GM18520 (cell line): ENCODE results near the gene OR10R2.
"Not testable (repeated sequence)": the region's sequence is repeated elsewhere in the genome, so short reads cannot be mapped to it uniquely, and the experiment has no call there.

ENCODE experiments used
- ATAC-seq: cut with Tn5 transposase; IDR thresholded peaks from one replicate; pipeline ENCODE4 v1.9.1; 2021; ENCODE audit not compliant: unreplicated experiment

The OR10R2 gene, protein sequence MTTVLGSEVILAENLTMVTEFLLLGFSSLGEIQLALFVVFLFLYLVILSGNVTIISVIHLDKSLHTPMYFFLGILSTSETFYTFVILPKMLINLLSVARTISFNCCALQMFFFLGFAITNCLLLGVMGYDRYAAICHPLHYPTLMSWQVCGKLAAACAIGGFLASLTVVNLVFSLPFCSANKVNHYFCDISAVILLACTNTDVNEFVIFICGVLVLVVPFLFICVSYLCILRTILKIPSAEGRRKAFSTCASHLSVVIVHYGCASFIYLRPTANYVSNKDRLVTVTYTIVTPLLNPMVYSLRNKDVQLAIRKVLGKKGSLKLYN

DNA sequence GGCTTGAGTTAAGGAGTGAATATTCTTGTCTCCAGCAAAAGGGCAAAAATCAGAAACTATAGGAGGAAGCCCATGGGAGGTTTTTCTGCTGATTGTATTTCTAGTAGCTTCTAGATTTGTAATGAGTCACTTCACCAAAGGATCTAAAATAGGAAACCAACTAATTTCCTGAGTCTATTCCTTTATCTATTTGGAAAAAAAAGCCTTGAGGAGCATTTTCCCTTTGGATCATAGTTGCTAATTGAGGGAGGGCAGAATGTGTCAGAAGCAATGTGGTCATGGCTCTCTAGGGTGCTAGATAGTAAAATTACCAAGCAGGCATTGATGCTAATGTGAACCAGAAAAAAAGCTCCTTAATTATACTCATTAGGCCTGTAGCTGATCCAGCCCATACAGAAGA, at the start of gene OR10R2:
Gene OR10R2, plus strand, starts transcription at position 301 of the 400 bp plus-strand sequence. CDS start 106 bp downstream, outside the sequence.
- ATAC-seq = no peak

DNA sequence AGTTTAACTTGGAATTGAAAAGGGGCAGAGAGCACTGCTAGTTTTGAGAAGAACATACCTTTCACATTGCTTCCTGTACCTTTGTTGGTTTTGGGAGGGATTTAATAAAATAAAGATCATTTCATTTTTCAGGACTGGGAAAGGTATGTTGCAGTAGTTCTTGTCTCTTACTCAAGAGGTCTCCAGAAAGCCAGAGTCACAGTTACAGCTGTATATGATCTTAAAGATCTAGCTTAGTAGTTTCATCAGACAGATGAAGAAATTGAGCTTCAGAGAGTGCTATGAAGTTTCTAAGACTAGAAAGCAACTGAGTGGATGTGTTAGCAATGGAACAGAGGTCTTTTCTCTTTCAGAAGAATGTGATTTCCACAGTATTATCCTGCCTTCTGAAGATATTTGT, 47.0 kb upstream of the OR10R2 start:
- no peak for ATAC-seq

DNA sequence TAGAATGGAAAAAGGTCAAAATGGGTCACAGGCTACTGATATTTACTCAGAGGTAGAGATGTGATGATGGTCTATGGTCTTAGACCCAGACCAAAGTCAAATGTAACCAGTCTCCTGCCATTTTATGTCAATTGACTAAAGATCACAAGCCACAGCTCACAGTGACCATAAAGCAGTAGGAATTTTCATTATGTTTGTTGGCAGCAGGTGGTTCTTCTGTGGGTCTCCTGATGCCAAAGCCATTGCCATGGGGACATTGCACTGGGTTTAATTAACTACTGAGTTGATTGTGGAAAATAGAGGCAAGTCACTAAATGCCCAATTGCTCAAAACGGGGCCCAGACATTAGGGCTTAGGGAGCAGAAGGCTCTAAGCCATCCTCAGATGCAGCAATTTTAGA, 45.9 kb upstream of the OR10R2 start, which contains the start of gene OR10K2:
Gene OR10K2, minus strand, starts transcription at position 101 of the 400 bp plus-strand sequence. CDS start 5,371 bp downstream, outside the sequence.
- ATAC-seq = no peak

DNA sequence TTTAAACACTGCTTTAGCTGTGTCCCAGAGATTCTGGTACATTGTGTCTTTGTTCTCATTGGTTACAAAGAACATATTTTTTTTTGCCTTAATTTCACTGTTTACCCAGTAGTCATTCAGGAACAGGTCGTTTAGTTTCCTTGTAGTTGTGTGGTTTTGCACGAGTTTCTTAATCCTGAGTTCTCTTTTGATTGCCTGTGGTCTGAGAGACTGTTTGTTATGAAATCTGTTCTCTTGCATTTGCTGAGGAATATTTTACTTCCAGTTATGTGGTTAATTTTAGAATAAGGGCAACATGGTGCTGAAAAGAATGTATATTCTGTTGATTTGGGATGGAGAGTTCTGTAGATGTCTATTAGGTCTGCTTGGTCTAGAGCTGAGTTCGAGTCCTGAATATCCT, 41.9 kb upstream of the OR10R2 start:
- ATAC-seq = not testable (repeated sequence)

DNA sequence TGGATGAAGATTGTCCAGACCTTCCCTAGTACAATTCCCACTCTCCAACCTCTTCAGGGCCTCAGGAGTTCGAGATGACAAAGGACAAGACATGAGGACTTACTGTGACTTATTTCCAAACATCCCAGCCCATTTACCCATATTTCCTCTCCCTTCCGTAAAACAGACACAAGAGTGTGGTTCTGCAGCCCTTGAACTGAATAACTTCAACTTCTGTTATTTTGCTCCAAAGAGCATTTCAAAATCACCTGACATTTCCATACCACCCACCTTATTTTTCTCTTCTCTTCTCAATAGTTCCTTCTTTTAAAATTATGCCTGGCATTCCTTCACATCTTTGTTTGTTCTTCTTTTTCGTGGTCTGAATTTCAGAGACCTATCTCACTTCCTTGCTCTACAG, 37.3 kb upstream of the OR10R2 start:
- no peak for ATAC-seq

DNA sequence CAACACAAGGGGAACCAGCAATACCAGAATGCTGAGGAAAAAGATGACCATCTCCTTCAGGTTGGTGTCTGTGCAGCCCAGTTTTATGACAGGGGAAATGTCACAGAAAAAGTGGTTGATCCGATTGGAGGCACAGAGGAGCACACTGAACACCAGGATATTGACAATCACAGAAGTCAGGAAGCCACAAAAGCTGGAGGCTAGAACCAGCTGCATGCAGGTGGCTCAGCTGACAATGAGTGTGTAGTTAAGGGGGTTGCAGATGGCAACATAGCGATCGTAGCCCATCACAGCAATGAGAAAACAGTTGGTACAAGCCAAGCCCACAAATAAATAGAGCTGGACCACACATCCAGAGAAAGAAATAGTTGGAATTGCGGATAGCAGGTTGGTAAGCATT, 26.6 kb upstream of the OR10R2 start:
- no peak for ATAC-seq

DNA sequence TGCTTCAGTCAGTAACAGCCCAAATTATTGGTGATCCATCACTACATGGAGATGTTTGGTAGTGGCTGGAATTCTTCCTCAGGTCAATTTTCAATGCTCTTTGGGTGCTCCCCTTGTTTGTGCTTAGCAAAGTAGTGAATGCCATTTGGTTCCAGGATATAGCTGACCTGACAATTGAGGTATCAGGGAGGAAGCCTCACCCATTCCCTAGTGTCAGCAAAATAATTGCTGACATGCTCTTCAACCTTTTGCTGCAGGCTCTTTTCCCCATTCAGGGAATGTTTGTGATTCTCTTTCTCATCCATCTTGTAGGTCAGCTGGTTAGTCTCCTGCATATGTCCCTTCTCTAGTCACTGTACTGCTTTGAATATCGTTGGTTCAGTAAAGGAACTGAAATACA, 17.5 kb upstream of the OR10R2 start:
- no peak for ATAC-seq

DNA sequence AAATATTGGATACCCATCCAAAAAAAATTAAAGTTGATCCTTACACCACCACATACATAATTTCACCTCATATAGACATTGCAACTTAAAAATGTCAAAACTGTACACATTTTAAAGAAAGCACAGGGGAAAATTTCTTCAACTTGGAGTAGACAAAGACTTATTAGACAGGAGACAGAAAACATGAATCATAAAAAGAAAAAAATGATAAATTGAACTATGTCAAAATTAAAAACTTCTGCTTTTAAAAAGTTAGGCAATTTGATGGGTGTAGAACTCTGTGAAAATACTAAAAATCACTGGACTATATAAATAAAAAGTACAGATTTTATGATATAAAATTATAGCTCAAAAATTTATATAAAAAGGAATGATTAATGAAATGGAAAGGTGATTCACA, 14.8 kb upstream of the OR10R2 start:
- no peak for ATAC-seq

DNA sequence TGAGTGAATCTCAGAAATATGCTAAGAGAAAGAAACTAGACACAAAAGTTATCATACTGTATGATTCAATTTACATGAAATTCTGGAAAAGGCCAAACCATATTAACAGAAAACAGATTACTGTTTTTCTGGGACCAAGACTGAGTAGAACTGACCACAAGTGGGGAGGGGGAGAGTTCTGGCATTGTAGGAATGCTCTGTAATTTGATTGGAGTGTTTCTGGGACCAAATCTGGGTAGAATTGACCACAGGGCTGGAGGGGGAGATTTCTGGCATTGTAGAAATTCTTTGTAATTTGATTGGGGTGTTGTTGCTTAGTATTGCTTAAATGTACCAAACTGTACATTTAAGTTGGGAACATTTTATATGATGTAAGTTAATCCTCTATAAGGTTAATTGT, 13.8 kb upstream of the OR10R2 start:
- ATAC-seq = no peak

DNA sequence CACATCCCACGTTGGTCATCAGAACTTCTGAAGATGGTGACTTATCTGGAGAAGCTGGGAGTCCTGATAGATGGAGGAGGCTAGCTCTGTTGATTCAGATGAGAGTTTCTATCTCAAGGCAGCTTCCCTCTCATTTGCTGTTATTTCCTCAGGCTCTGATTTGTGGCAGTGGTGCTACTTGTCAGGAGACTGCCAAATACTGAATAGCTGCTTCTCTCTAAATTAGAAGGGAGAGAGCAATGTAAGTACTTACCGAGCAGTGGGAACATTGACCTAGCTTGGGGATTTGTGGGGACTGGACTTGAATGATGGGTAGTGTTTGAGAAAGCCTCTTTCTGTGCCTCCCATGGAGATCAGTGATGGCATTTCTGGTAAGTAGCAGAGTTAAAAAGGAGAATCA, 10.5 kb upstream of the OR10R2 start, which contains the start of gene OR10K1:
Gene OR10K1, plus strand, starts transcription at position 301 of the 400 bp plus-strand sequence. CDS start 3,728 bp downstream, outside the sequence.
- no peak for ATAC-seq

DNA sequence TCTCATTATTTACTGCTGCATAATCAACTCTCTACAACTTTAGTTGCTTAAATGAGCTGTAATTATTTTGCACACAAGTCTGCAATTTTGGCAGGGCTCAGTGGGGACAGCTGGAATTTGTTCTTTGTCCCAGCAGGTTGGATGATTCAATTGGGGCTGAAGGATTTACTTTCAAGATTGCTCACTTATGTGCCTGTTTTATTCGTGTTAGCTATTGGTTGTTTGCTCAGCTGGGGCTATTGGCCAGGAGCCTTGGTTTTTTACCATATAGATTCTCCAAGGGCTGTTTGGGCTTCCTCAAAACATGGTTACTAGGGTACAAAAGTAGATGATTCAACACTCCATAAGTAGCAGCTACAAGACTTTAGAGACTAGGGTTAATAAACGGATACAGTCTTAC, 13.4 kb downstream of the OR10R2 start:
- ATAC-seq = no peak

DNA sequence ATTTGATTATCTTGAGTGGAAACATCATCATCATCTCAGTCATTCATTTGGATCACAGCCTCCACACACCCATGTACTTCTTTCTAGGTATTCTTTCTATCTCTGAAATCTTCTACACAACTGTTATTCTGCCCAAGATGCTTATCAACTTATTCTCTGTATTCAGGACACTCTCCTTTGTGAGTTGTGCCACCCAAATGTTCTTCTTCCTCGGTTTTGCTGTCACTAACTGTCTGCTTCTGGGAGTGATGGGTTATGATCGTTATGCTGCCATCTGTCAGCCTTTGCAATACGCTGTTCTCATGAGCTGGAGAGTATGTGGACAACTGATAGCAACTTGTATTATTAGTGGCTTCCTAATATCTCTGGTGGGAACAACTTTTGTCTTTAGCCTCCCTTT, 19.3 kb downstream of the OR10R2 start:
- no peak for ATAC-seq

DNA sequence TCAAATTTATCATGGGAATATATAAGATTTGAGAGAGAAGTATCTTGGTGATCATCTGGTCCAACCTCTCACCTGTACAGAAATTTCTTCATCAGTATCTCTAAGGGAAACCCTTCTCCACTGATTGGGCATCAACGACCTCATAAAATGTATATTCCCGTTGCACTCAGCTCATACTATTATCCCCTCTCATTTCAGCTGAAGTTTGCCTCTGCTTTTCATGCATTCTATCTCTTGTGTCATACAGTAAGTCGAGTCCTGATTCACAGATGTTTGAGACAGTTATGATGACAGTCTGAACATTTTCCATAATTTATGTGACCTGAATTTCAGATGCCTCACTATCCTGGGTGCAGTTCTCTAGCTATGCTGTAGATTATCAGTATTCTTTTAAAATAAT, 21.0 kb downstream of the OR10R2 start:
- ATAC-seq = no peak

DNA sequence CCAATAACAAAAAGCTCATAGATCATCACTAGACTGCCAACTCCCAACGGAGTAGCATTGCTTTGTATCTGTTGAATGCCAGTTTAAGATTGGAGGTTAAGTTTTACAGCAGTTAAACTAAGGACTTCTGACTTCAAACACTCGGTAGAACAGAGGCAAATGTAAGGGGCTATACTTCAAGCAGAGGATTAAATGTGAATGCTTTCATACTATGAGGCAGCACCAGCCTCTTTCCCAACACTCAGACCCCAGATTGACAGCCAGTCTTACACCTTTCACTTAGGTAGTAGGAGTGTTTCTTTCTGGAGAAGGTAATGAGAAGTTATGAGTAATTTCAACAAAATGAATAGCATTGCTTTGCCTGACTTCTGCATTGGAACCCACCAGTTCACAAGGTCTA, 22.8 kb downstream of the OR10R2 start:
- ATAC-seq = no peak

DNA sequence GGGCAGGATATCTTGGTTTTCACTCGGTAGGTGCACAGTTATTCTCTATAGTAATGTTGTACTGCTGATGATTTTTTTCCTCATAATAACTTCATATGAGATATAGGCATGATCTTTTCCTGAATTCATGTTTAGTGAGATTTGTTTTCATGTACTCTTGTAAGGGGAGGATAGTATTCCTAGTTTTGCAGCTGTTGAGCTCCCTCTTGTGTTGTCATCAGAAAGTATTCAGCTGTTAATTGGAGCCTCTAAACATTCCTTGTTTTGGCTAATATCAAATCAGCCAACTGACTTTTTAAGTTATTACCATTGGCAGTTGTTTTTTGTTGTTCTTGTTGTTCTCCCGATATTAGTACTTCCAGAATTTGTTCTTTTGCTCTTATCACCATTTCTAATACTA, 24.4 kb downstream of the OR10R2 start:
- no peak for ATAC-seq

DNA sequence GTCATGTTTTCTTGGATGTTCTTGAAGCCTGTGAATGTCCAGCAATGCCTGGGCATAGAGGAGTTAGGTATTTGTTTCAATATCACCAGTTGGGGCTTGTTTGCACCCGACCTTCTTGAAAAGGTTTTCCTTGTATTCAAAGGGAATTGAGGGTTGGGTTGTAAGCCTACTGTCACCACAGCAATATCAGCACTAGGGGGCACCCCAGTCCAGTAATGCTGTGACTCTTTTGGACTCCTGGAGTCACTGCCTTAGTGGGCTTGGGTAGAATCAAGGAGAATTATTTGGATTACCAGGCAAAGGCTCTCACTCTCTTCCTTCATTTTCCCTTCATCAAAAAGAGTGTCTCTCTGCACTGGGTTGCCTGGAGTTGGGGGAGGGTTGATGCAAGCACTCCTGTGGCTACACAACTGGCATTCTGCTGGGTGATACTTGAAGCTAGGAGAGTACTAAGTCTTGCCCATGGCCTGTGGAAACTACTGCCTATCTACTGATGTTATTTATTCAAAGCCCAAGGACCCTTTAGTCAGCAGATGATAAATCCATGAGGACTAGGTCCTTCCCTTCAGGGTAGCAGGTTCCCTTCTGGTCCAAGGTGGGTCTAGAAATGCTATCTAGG, 34.5 kb downstream of the OR10R2 start:
- no peak for ATAC-seq

DNA sequence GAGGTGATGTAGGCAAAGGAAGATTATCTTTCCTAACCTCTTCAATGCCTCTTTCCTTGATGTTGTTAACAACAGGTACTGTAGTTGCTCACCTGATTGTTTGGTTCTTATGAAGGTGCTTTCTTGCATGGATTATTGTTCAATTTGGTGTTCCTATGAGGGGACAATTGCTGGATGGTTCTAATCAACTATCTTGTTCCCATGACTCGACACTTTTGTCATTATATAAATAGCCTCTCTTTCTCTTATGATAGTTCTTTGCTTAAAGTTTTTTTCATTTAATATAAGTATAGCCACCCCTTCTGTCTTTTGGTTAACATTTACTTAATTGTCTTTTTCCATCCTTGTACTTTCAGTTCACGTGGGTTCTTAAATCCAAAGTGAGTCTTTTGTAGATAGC, 35.5 kb downstream of the OR10R2 start:
- no peak for ATAC-seq

DNA sequence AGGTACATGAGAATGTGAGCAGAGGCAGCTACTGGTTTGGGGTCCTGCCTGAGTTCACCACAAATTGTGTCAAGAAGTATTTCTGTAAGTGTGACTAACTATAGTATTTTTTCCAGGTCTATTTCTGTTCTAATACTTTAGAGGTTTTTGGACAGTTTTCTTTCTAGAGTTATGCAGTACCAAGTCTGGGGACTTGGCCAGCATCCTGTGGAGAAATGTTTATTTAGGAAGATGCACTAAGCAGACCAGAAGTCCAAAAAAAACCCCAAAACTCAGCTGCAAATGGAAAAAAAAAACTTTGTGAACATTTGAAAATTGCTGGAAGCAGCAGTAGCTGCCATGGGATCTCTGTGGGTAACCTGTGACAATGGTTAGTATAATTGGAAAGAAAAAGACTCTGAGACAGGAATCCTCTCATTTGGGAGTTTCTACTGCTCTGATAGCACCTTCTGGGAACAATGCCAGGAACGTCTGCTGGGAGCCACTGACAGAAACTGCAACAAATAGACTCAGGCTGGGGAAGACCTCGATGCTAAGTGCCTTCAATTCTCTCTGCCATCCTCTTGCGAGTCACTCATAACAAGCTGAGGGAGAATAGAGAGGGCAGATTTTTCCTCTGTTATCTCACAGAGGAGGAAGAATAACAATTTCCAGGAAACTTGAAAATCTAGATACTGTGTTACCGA, 37.6 kb downstream of the OR10R2 start:
- ATAC-seq = no peak

DNA sequence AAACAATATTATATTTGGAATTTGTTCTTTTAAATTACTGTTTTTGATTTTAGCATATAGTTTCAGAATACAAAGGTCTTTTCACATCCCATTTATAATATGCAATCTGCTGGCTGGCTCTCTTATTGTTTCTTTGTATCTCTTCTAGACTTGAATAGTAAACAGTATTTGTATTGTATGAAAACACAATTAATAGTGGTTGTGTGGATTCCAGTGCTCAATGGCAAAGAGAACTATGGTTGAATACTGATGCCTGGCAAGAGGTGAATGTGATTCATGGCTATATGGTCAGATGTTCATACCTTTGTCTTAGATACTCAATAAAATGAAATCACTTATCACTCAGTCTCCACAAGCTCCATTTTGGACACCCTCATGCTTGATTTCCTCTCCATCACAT, 44.9 kb downstream of the OR10R2 start:
- ATAC-seq = no peak

DNA sequence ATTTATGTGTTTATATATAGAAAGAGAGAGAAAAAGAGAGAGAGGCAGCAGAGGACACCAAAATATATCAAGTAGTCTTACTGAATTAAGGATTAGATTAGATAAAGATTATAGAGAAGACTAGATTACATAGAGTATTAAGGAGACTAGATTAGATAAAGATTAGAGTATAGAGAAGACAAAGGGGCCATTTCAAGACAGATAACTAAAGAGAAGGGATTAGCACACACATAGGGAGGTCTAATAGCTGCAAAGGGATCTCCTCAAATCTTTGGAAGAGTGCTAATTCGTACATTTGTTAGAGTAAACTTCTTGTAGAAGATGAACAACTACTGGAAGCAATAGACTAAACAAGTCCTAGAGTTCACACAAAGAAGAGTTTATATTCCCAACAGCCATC, 48.0 kb downstream of the OR10R2 start:
- ATAC-seq = no peak

DNA sequence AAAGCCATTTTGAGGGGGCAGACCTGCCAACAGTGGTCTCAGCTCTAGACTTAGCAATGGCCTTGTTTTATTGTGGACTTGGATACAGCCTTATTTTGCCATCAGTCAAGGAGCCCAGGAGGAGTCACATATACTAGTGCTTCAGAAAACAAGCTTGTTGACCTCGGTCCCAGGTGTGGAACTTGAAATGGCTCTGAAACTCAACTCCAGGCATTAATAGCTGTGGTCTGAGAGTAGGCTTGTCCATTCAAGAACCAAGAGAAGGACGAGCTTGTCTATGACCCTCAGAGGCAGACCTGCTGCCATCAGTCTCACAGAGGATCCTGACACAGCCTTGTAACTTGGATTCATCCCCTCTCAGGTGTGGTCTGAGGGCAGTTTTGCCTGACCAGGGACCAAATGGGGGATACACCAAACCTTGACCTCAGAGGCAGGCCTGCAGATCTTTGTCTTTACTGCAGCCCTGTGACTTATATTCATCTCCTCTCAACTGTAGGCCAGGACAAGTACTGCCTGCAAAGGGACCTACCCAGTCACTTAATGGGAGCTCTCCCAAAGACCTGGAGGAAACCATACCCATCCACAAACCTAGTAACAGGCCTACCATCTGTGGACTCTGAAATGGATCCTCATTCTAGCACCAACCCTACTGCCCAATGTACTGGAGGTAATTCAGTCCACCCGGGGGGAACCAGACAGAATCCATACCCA, 49.1 kb downstream of the OR10R2 start:
- ATAC-seq = no peak
